Psoas muscle (tissue), 8 donors: ENCODE data around the gene C1QL1. TPM values are rescaled to one million over a fixed set of nuclear protein-coding genes. Genes with fewer than 3 reads are reported as not detected.

Experiments used
- ATAC-seq, 4 donors: fragments of 200-7000 bp; cut with Tn5 transposase; one replicate each; pipeline ENCODE4 v1.9.1; 2020; ENCODE audit warnings: moderate library complexity in 3 of 4, mild to moderate bottlenecking in 2 of 4
- DNase-seq, 2 donors: peaks; one replicate each; pipeline ENCODE4 v3.0.0-alpha.2; 2020
- H3K27ac ChIP-seq: fragments of 200-600 bp; one replicate; pipeline ENCODE4 v1.8.0; 2022
- H3K27me3 ChIP-seq, 3 donors: fragments of 200-600 bp in 1 of 3; one replicate each; pipeline versions ENCODE4 v1.6.1 to v1.8.0; 2013 to 2022; ENCODE audit warnings: low read length in 2 of 3, mild to moderate bottlenecking in 2 of 3, moderate library complexity in 1 of 3; ENCODE audit not compliant: insufficient read depth in 3 of 3
- H3K36me3 ChIP-seq, 2 donors: fragments of 200-600 bp in 1 of 2; one replicate each; pipeline versions ENCODE4 v1.6.1 to v1.8.0; 2013 to 2022; ENCODE audit warnings: low read depth in 1 of 2, mild to moderate bottlenecking in 1 of 2, moderate library complexity in 1 of 2; ENCODE audit not compliant: insufficient read depth in 1 of 2
- H3K4me1 ChIP-seq: fragments of 200-600 bp; one replicate; pipeline ENCODE4 v1.8.0; 2022
- H3K4me3 ChIP-seq: fragments of 200-600 bp; one replicate; pipeline ENCODE4 v1.8.0; 2022; ENCODE audit warnings: mild to moderate bottlenecking
- H3K9me3 ChIP-seq: fragments of 200-600 bp; one replicate; pipeline ENCODE4 v1.8.0; 2022
- CTCF ChIP-seq: fragments of 200-600 bp; IDR thresholded peaks from one replicate; pipeline ENCODE4 v1.8.0; 2022; ENCODE audit warnings: antibody characterized with exemption
- WGBS, 3 donors: extraction: QIAGEN DNeasy Blood & Tissue Kit; methylation state at CpG; one replicate each; pipeline versions ENCODE4 v1.1.6 to v1.1.7; 2013; 5-methylcytosine and 5-hydroxymethylcytosine counted together
- intact Hi-C, 2 donors: fragments of 100-400 bp; cut with DNase I; formaldehyde crosslinking; loops; one replicate each; pipeline versions ENCODE4 v1.11.0 to v1.14.2; 2022
- polyA plus RNA-seq, 3 donors: library from polyadenylated mRNA; stranded (reverse); fragments of 200-250 nt; gene quantifications; one replicate each; pipeline ENCODE4 v1.2.3, GENCODE V29; 2013
- total RNA-seq, 4 donors: library from RNA; stranded (reverse); fragmentation: NEBNext Ultra II Directional in 2 of 4; extraction: Animal tissue kit (Norgen Biotek cat#: 25700) in 2 of 4; gene quantifications; one replicate each; pipeline versions ENCODE4 v1.2.1 to v1.2.4, GENCODE V29; 2021 to 2023
- donor health status: healthy with polysubstance abuse.
- donor health status: DM: no; HTN: no; CAD: no; lungs with moderate emphysema.
- donor health status: Bipolar disorder and iron deficiency.
- donor health status: healthy.
- donor health status: DM: yes; HTN: yes; CAD: no.
- donor health status: DM: no; HTN: no; CAD: no.
- donor health status: DM: no; HTN: no; CAD: no.
- donor health status: DM: yes; HTN: yes; CAD: no.

The C1QL1 gene
- total and polyA plus RNA-seq, 7 donors, result 0.05 TPM; not detected in 6

- H3K4me3 ChIP-seq, result no peak overlapping the region
- intact Hi-C loops, result no loop called here
- 88 to 97% (median 92%) methylated on average over 6 of the region's 6 CpGs for WGBS, 3 donors
- H3K27me3 ChIP-seq, result no peaks in the 10 kb centered on the region
- DNase-seq (no peak), ATAC-seq (no peak)
- no peaks in the 10 kb centered on the region for H3K36me3 ChIP-seq
- H3K9me3 ChIP-seq, result no peaks in the 10 kb centered on the region
- TF ChIP-seq CTCF, result no peak
- no peak overlapping the region for H3K27ac ChIP-seq
- peaks cover 5% of the 10 kb centered on the region for H3K4me1 ChIP-seq
Observed at GRCh38 chr17:44930667-44931066, 37.4 kb downstream of the C1QL1 start.

DNA sequence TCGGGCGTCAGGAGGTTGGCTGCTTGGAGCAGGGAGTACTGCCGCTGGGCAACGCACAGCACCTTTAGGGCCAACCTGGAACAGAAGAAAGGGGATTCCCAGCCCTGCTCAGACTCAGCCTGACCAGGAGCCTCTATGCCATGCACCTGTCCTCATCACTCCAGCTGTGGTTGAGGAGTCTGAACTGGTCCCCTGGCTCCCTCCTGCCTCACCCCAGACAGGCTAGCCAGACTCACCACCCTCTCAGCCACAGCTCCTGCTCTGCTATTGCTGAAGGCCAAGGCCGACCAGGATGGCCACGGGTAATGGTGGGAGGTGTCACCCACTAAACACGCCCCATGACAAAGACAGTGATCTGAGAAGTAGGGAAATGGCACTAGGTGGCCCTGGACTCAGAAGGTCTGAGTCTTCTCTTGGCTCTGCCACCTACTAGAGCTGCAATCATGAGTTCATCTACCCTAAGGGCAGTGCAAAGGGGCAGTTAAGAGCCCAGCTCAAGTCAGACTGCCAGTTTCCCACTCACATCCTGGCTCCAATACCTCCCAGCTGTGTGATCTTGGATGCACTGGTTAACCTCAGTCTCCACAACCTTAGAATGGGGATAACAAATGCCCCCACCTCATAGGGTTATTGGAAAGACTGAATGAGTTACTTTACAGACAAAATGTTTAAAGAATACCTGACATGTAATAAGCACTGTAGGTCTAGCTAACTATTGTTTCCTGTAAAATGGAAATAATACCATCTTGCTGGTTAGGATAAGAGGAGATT lies 39.0 kb downstream of the C1QL1 start:
- no peak for TF ChIP-seq CTCF
- intact Hi-C loops, result loop anchor here in 1 of 2 donors (10.0 kb wide), 1 partner anchor 266 kb away; no protein-coding TSS in a partner anchor
- Histone ChIP-seq H3K4me1 (peaks cover 5% of the 10 kb centered on the region), H3K27me3 (no peaks in the 10 kb centered on the region), H3K36me3 (no peaks in the 10 kb centered on the region), H3K9me3 (no peaks in the 10 kb centered on the region), H3K27ac (no peak overlapping the region), H3K4me3 (no peak overlapping the region)
- no peak for DNase-seq
- WGBS, 3 donors, result 43 to 50% (median 48%) methylated on average over 7 of the region's 7 CpGs
- peak in 3 of 4 donors; percentile 60 to 96 (median 77) for ATAC-seq

GRCh38 chr17:44928136-44928535 lies 40.0 kb downstream of the C1QL1 start:
- WGBS, 3 donors, result 97 to 99% (median 99%) methylated on average over 14 to 15 of the region's 15 CpGs
- no peaks in the 10 kb centered on the region for H3K27me3 ChIP-seq
- no peak for TF ChIP-seq CTCF
- H3K27ac ChIP-seq, result no peak overlapping the region
- H3K4me3 ChIP-seq, result no peak overlapping the region
- no peaks in the 10 kb centered on the region for H3K36me3 ChIP-seq
- peaks cover 5% of the 10 kb centered on the region for H3K4me1 ChIP-seq
- DNase-seq (no peak), ATAC-seq (no peak)
- intact Hi-C loops, result loop anchor here in 1 of 2 donors (10.0 kb wide), 1 partner anchor 267 kb away; no protein-coding TSS in a partner anchor
- H3K9me3 ChIP-seq, result no peaks in the 10 kb centered on the region

GRCh38 chr17:44927696-44928095 lies 40.4 kb downstream of the C1QL1 start:
- H3K4me1 ChIP-seq, result peaks cover 5% of the 10 kb centered on the region
- H3K27ac ChIP-seq, result no peak overlapping the region
- intact Hi-C loops, result loop anchor here in 1 of 2 donors (10.0 kb wide), 1 partner anchor 267 kb away; no protein-coding TSS in a partner anchor
- WGBS, 3 donors, result 91 to 100% (median 95%) methylated on average over 3 of the region's 3 CpGs
- no peaks in the 10 kb centered on the region for H3K36me3 ChIP-seq
- no peak overlapping the region for H3K4me3 ChIP-seq
- TF ChIP-seq CTCF, result no peak
- DNase-seq (no peak), ATAC-seq (no peak)
- H3K9me3 ChIP-seq, result no peaks in the 10 kb centered on the region
- H3K27me3 ChIP-seq, result no peaks in the 10 kb centered on the region
